Tibial artery (tissue), 4 donors: Measurements from ENCODE around the gene FAM83D.

Source experiments
- DNase-seq, 2 donors: peaks; one replicate each; pipeline ENCODE4 v3.0.0-alpha.2; 2019
- H3K27ac ChIP-seq, 2 donors: fragments of 200-600 bp; sonication (generic) in 1 of 2; 1 replicate in 1 of 2; 2 replicates in 1 of 2; pipeline ENCODE4 v1.5.1; 2018 to 2019; ENCODE audit warnings: mild to moderate bottlenecking in 1 of 2
- H3K27me3 ChIP-seq, 2 donors: fragments of 200-600 bp; sonication (generic) in 1 of 2; one replicate each; pipeline versions ENCODE4 v1.5.1 to v1.6.0; 2016 to 2019
- H3K36me3 ChIP-seq, 3 donors: fragments of 200-600 bp; sonication (generic) in 2 of 3; one replicate each; pipeline ENCODE4 v1.5.1; 2016 to 2019; ENCODE audit warnings: mild to moderate bottlenecking in 2 of 3
- H3K4me1 ChIP-seq, 4 donors: fragments of 200-600 bp; sonication (generic) in 2 of 4; 1 replicate in 3 of 4; 2 replicates in 1 of 4; pipeline ENCODE4 v1.5.1; 2016 to 2019
- H3K4me3 ChIP-seq, 2 donors: fragments of 200-600 bp; sonication (generic) in 1 of 2; 1 replicate in 1 of 2; 2 replicates in 1 of 2; pipeline ENCODE4 v1.5.1; 2018 to 2019; ENCODE audit warnings: mild to moderate bottlenecking in 2 of 2
- H3K9me3 ChIP-seq, 3 donors: fragments of 200-600 bp; sonication (generic) in 1 of 3; one replicate each; pipeline ENCODE4 v1.5.1; 2016 to 2019
- CTCF ChIP-seq, 2 experiments: fragments of 200-600 bp in 1 of 2; fragments of 450-650 bp in 1 of 2; IDR thresholded peaks; one replicate each; pipeline ENCODE4 v1.5.1; 2017 to 2019; ENCODE audit warnings: antibody characterized with exemption in 2 of 2, mild to moderate bottlenecking in 1 of 2, moderate library complexity in 1 of 2
- intact Hi-C: fragments of 100-400 bp; cut with DNase I; formaldehyde crosslinking; loops from one replicate; pipeline ENCODE4 v1.15.0; 2023; ENCODE audit warnings: low total_unique reads

The FAM83D gene

GRCh38 chr20:38935285-38935684, 9.1 kb downstream of the FAM83D start:
- Histone ChIP-seq H3K9me3 (no peaks in the 10 kb centered on the region), H3K27me3 (no peaks in the 10 kb centered on the region), H3K4me3 (no peak overlapping the region), H3K36me3 (no peaks in the 10 kb centered on the region), H3K27ac (no peak overlapping the region), H3K4me1 (no peaks in the 10 kb centered on the region)
- DNase-seq = no peak
- intact Hi-C loops = no loop called here
- TF ChIP-seq CTCF (IDR thresholded peaks at IDR 0.05) = no peak

GRCh38 chr20:38935967-38936407, 9.8 kb downstream of the FAM83D start:
- H3K27ac ChIP-seq = no peak overlapping the region
- H3K36me3 ChIP-seq = no peaks in the 10 kb centered on the region
- H3K4me1 ChIP-seq = no peaks in the 10 kb centered on the region
- no peak for TF ChIP-seq CTCF (IDR thresholded peaks at IDR 0.05)
- H3K9me3 ChIP-seq = no peaks in the 10 kb centered on the region
- H3K27me3 ChIP-seq = no peaks in the 10 kb centered on the region
- DNase-seq = no peak
- intact Hi-C loops = no loop called here
- no peak overlapping the region for H3K4me3 ChIP-seq

DNA sequence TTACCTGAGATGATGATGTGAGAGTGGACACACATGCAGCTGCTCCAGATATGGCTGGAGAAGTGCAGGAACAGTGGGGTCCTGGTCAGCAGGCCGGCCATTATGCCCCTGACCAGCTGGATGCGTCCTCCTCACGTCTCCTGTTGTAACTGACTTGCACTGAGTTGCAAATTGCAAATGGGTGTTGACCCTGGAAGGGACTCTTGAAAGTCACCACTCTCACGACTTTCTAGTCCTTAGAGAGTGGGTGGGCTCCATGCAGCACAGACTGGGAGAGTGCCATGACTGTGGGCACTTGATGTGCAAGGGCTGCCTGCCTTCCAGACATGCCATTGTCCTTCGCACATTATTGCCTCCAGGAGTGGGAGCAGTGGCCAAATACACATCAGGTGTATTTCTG, 10.8 kb downstream of the FAM83D start:
- H3K9me3 ChIP-seq = no peaks in the 10 kb centered on the region
- no peak overlapping the region for H3K27ac ChIP-seq
- H3K36me3 ChIP-seq = no peaks in the 10 kb centered on the region
- no peak for TF ChIP-seq CTCF (IDR thresholded peaks at IDR 0.05)
- H3K4me3 ChIP-seq = no peak overlapping the region
- no peaks in the 10 kb centered on the region for H3K4me1 ChIP-seq
- no peak for DNase-seq
- intact Hi-C loops = no loop called here
- no peaks in the 10 kb centered on the region for H3K27me3 ChIP-seq

- no peaks in the 10 kb centered on the region for H3K4me1 ChIP-seq
These were observed 11.8 kb downstream of the FAM83D start for GRCh38 chr20:38937978-38938473.

DNA sequence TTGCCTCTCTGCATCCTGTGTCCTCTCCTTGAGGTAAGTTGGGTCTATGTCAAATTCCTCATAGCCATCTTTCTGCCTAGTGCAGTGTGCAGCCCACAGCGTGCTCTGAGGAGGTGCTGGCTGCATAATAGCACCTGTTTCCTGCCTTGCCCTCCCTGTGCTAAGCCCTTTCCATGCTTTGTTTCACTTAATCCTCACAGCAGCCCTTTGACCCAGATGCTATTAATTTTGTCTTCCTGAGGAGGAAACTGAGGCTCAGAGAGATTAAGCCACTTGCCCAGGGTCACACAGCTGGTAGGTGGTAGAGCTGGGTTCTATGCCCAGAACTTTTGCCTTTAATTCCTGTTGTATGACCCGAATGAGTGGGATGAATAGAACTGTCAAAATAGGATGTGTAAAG, 13.5 kb downstream of the FAM83D start:
- no peak for DNase-seq
- intact Hi-C loops = no loop called here
- H3K36me3 ChIP-seq = no peaks in the 10 kb centered on the region
- no peak overlapping the region for H3K27ac ChIP-seq
- H3K9me3 ChIP-seq = no peaks in the 10 kb centered on the region
- H3K4me3 ChIP-seq = no peak overlapping the region
- H3K4me1 ChIP-seq = no peaks in the 10 kb centered on the region
- no peaks in the 10 kb centered on the region for H3K27me3 ChIP-seq
- no peak for TF ChIP-seq CTCF (IDR thresholded peaks at IDR 0.05)

More at GRCh38 chr20:38937978-38938473, 11.8 kb downstream of the FAM83D start:
- intact Hi-C loops = no loop called here
- Histone ChIP-seq H3K4me3 (no peak overlapping the region), H3K27me3 (no peaks in the 10 kb centered on the region), H3K36me3 (no peaks in the 10 kb centered on the region), H3K9me3 (no peaks in the 10 kb centered on the region), H3K27ac (no peak overlapping the region)
- no peak for DNase-seq
- TF ChIP-seq CTCF (IDR thresholded peaks at IDR 0.05) = no peak

GRCh38 chr20:38940644-38941043, 14.4 kb downstream of the FAM83D start:
- no peak for TF ChIP-seq CTCF (IDR thresholded peaks at IDR 0.05)
- Histone ChIP-seq H3K36me3 (no peaks in the 10 kb centered on the region), H3K9me3 (no peaks in the 10 kb centered on the region), H3K4me1 (no peaks in the 10 kb centered on the region), H3K4me3 (no peak overlapping the region), H3K27me3 (no peaks in the 10 kb centered on the region), H3K27ac (no peak overlapping the region)
- DNase-seq = no peak
- intact Hi-C loops = no loop called here
